Measurements from ENCODE around the gene MT1M. TPM values are rescaled to one million over a fixed set of nuclear protein-coding genes. Genes with fewer than 3 reads are reported as not detected.

MT1M gene
- total RNA-seq, 4 donors from 2014 or later: 38.5 to 103 (median 53.2) TPM

DNA sequence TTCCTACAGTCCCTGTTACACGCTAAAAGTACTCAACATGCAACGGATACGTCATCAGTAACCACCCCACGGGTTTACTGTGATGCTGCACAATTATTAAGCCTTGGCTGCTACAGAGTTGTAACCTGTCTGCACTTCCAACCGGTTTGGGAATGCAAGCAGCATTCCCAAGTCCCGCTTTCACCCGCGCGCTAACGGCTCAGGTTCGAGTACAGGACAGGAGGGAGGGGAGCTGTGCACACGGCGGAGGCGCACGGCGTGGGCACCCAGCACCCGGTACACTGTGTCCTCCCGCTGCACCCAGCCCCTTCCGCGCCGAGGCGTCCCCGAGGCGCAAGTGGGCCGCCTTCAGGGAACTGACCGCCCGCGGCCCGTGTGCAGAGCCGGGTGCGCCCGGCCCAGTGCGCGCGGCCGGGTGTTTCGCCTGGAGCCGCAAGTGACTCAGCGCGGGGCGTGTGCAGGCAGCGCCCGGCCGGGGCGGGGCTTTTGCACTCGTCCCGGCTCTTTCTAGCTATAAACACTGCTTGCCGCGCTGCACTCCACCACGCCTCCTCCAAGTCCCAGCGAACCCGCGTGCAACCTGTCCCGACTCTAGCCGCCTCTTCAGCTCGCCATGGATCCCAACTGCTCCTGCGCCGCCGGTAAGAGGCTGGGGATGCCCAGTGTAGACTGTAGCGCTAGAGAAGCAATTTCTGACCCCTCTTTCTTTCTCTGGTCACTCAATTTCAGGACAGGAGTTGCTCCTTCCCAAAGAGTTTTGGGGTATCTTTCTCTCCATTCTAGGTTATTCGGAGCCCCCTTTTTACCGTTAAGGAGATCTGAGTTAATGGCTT, 24.2 kb upstream of the MT1M start, which contains the start of gene MT2A:
Gene MT2A, plus strand, starts transcription at position 542 of the 833 bp plus-strand sequence. Its CDS starts 72 bp downstream, at position 614.
- peaks cover 0 to 5% (median 0%) of the 10 kb centered on the region in 3 donors for H3K36me3 ChIP-seq
- H3K27me3 ChIP-seq: no peaks in the 10 kb centered on the region
- TF ChIP-seq, protein P1, sequence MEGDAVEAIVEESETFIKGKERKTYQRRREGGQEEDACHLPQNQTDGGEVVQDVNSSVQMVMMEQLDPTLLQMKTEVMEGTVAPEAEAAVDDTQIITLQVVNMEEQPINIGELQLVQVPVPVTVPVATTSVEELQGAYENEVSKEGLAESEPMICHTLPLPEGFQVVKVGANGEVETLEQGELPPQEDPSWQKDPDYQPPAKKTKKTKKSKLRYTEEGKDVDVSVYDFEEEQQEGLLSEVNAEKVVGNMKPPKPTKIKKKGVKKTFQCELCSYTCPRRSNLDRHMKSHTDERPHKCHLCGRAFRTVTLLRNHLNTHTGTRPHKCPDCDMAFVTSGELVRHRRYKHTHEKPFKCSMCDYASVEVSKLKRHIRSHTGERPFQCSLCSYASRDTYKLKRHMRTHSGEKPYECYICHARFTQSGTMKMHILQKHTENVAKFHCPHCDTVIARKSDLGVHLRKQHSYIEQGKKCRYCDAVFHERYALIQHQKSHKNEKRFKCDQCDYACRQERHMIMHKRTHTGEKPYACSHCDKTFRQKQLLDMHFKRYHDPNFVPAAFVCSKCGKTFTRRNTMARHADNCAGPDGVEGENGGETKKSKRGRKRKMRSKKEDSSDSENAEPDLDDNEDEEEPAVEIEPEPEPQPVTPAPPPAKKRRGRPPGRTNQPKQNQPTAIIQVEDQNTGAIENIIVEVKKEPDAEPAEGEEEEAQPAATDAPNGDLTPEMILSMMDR (IDR thresholded peaks at IDR 0.05): peak in 1 of 5 experiments; percentile 45
- peak in 1 of 2 donors; percentile 98 for TF ChIP-seq EP300 (IDR thresholded peaks at IDR 0.05)
- TF ChIP-seq POLR2A (IDR thresholded peaks at IDR 0.05): peak; percentile 86 to 91
- H3K4me1 ChIP-seq: peaks cover 0 to 64% (median 32%) of the 10 kb centered on the region in 4 donors
- WGBS, 2 donors: 6 to 11% methylated on average over 30 to 42 of the region's 62 CpGs
- no peaks in the 10 kb centered on the region for H3K9me3 ChIP-seq
- DNase-seq (ENCODE audit: low spot score in 2 of 2): peak; percentile 90 to 92
- H3K4me3 ChIP-seq: peak within 1 kb of the TSS; percentile 62 to 69 (median 66)
- peak within 1 kb of the TSS; percentile 76 to 97 (median 93) for H3K27ac ChIP-seq

DNA sequence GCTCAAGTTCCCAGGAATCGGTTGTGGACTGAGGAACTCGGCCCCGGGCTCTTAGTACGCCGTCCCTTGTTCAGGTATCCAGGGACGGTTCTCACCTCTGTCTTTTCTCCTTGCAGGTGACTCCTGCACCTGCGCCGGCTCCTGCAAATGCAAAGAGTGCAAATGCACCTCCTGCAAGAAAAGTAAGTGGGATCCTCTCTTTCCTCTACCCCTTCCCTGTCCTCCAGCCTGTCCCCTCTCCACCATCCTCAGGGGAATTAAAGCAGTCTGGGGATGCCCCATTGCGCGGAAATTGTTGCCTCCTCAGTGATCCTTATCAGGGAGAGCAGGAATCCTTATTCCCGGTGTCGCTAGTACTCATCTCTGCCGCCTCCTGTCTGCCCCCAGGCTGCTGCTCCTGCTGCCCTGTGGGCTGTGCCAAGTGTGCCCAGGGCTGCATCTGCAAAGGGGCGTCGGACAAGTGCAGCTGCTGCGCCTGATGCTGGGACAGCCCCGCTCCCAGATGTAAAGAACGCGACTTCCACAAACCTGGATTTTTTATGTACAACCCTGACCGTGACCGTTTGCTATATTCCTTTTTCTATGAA, 23.5 kb upstream of the MT1M start:
- 0 to 1% methylated on average over 21 of the region's 21 CpGs for WGBS, 2 donors
- H3K27ac ChIP-seq: peak overlapping the region; percentile 76 to 97 (median 93)
- no peak for DNase-seq (ENCODE audit: low spot score in 2 of 2)
- no peak for TF ChIP-seq EP300 (IDR thresholded peaks at IDR 0.05)
- TF ChIP-seq POLR2A (IDR thresholded peaks at IDR 0.05): no peak
- TF ChIP-seq, protein P1 (IDR thresholded peaks at IDR 0.05): no peak
- peaks cover 0 to 64% (median 32%) of the 10 kb centered on the region in 4 donors for H3K4me1 ChIP-seq
- peak overlapping the region; percentile 62 to 69 (median 66) for H3K4me3 ChIP-seq
- no peaks in the 10 kb centered on the region for H3K9me3 ChIP-seq
- no peaks in the 10 kb centered on the region for H3K27me3 ChIP-seq
- peaks cover 0 to 5% (median 0%) of the 10 kb centered on the region in 3 donors for H3K36me3 ChIP-seq

DNA sequence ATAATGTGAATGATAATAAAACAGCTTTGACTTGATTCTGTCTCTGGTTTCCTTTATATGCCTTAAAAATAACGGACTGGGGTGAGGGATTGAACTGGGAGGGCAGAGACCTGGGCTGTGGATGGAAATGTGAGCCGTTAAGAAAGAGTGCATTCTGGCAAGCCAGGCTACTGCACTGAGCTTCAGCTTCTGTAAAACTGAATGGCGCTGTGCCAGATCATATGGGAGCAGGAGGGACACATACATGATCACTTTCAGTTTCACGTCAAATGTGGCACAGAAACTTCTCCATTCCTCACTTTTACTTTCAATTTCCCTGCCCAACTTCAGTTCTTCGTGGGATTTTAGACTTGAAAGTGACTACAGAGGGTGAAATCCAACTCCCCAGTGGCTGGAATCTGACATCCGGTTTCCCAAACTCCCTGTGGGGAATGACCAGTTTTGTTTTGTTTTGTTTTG, 23.0 kb upstream of the MT1M start:
- TF ChIP-seq EP300 (IDR thresholded peaks at IDR 0.05): peak in 1 of 2 donors; percentile 76
- peak in 1 of 2 donors; percentile 26 for TF ChIP-seq POLR2A (IDR thresholded peaks at IDR 0.05)
- TF ChIP-seq, protein P1 (IDR thresholded peaks at IDR 0.05): no peak
- peaks cover 0 to 64% (median 32%) of the 10 kb centered on the region in 4 donors for H3K4me1 ChIP-seq
- WGBS, 2 donors: 1 to 2% methylated on average over 6 of the region's 6 CpGs
- peak; percentile 61 to 84 for DNase-seq (ENCODE audit: low spot score in 2 of 2)
- peaks cover 0 to 5% (median 0%) of the 10 kb centered on the region in 3 donors for H3K36me3 ChIP-seq
- no peaks in the 10 kb centered on the region for H3K9me3 ChIP-seq
- no peaks in the 10 kb centered on the region for H3K27me3 ChIP-seq
- peak overlapping the region; percentile 62 to 69 (median 66) for H3K4me3 ChIP-seq
- H3K27ac ChIP-seq: peak overlapping the region; percentile 76 to 97 (median 93)

DNA sequence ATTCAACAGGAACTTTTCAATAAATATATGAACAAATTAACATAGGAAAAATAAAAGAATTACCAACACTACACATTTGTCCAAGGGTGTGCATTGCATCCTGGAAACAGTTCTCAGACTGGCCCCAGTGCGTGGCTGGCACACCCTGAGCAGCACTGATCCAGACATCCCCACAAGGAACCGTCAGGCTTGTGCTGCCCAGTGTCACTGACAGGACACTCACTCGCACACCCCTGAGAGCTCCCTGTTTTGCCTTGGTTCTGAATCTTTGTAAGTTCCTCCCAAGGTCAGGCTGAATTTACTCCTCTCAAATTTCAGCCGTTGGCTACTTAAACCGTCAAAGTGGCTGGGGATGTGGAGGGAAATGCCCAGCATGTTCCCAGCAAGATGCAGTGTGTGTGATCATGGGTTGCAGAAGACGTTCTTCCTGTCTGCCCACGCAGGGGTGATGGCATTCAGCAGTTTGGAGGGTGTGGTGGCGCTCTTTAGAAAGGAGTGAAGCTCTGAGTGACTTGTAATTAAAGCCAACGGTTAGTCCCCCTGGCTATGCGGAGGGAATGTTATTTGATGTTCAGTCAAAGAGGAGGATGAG, 22.3 kb upstream of the MT1M start:
- Histone ChIP-seq H3K4me1 (peaks cover 0 to 64% (median 32%) of the 10 kb centered on the region in 4 donors), H3K27me3 (no peaks in the 10 kb centered on the region), H3K27ac (peak overlapping the region; percentile 76 to 97 (median 93)), H3K9me3 (no peaks in the 10 kb centered on the region), H3K36me3 (peaks cover 0 to 5% (median 0%) of the 10 kb centered on the region in 3 donors), H3K4me3 (peak overlapping the region; percentile 62 to 69 (median 66))
- peak in 1 of 2 donors; percentile 32 for TF ChIP-seq POLR2A (IDR thresholded peaks at IDR 0.05)
- TF ChIP-seq, protein P1 (IDR thresholded peaks at IDR 0.05): no peak
- peak; percentile 33 to 86 for TF ChIP-seq EP300 (IDR thresholded peaks at IDR 0.05)
- WGBS, 2 donors: 12 to 16% methylated on average over 10 of the region's 10 CpGs
- peak in 1 of 2 donors; percentile 48 for DNase-seq (ENCODE audit: low spot score in 2 of 2)

All from tibial nerve (tissue), 4 donors.